CD8-positive, alpha-beta memory T cell (primary cell): ENCODE results near the gene AFAP1. TPM values are rescaled to one million over a fixed set of nuclear protein-coding genes. Genes with fewer than 3 reads are reported as not detected.

Source experiments
- CTCF ChIA-PET: fragments of 350-600 bp; sonication (Branson Sonifier 250); formaldehyde crosslinking; loops from one replicate; lab custom pipeline; 2021; ENCODE audit warnings: antibody characterized with exemption; lab: Charles Lee
- POLR2A ChIA-PET: fragments of 350-600 bp; sonication (Branson Sonifier 250); formaldehyde crosslinking; loops from one replicate; lab custom pipeline; 2021; ENCODE audit warnings: antibody characterized with exemption; lab: Charles Lee
- DNase-seq, 5 donors: peaks; one replicate each; pipeline versions ENCODE4 v3.0.0 to v3.0.0-alpha.2; 2020 to 2022; ENCODE audit warnings: mixed read lengths in 1 of 5
- H3K27ac ChIP-seq: one replicate; pipeline ENCODE4 v1.7.0; 2013; ENCODE audit warnings: low read depth, mild to moderate bottlenecking, low read length, moderate library complexity
- H3K27me3 ChIP-seq: 2 replicates; pipeline ENCODE4 v1.7.0; 2013; ENCODE audit warnings: low read length, mild to moderate bottlenecking; ENCODE audit not compliant: insufficient read depth, poor library complexity, severe bottlenecking
- H3K36me3 ChIP-seq: 2 replicates; pipeline ENCODE4 v1.7.0; 2013; ENCODE audit warnings: mild to moderate bottlenecking, low read length, moderate library complexity; ENCODE audit not compliant: insufficient read depth
- H3K4me1 ChIP-seq: 2 replicates; pipeline ENCODE4 v1.7.0; 2013; ENCODE audit warnings: mild to moderate bottlenecking, low read length, moderate library complexity; ENCODE audit not compliant: insufficient read depth
- H3K4me3 ChIP-seq: 2 replicates; pipeline ENCODE4 v1.7.0; 2013; ENCODE audit warnings: mild to moderate bottlenecking, low read length
- H3K9me3 ChIP-seq: 2 replicates; pipeline ENCODE4 v1.7.0; 2013; ENCODE audit warnings: mild to moderate bottlenecking, low read length
- H3K27ac Mint-ChIP-seq, 8 donors: one replicate each; pipeline ENCODE4 v1.8.0; 2020 to 2021; ENCODE audit warnings: mixed read lengths in 8 of 8, mild to moderate bottlenecking in 6 of 8, inconsistent platforms in 3 of 8, moderate library complexity in 3 of 8
- H3K27me3 Mint-ChIP-seq, 2 donors: one replicate each; pipeline ENCODE4 v1.8.0; 2020 to 2021; ENCODE audit warnings: mixed read lengths in 2 of 2, mild to moderate bottlenecking in 1 of 2, moderate library complexity in 1 of 2
- H3K36me3 Mint-ChIP-seq, 3 donors: one replicate each; pipeline ENCODE4 v1.8.0; 2020 to 2021; ENCODE audit warnings: mixed read lengths in 3 of 3, inconsistent platforms in 1 of 3, mild to moderate bottlenecking in 1 of 3
- H3K4me1 Mint-ChIP-seq, 3 donors: one replicate each; pipeline ENCODE4 v1.8.0; 2020 to 2021; ENCODE audit warnings: mixed read lengths in 3 of 3, inconsistent platforms in 1 of 3, mild to moderate bottlenecking in 1 of 3
- H3K4me3 Mint-ChIP-seq, 7 donors: one replicate each; pipeline ENCODE4 v1.8.0; 2020 to 2021; ENCODE audit warnings: mixed read lengths in 7 of 7, mild to moderate bottlenecking in 6 of 7, moderate library complexity in 4 of 7, inconsistent platforms in 2 of 7
- H3K9me3 Mint-ChIP-seq, 5 donors: one replicate each; pipeline ENCODE4 v1.8.0; 2020 to 2022; ENCODE audit warnings: mixed read lengths in 5 of 5, mild to moderate bottlenecking in 3 of 5, moderate library complexity in 2 of 5, inconsistent platforms in 1 of 5
- polyA plus RNA-seq: library from polyadenylated mRNA; unstranded; fragments of 300-500 nt; fragmentation: Illumina TruSeq; gene quantifications from one replicate; pipeline ENCODE4 v1.2.3, GENCODE V29; 2021
- total RNA-seq, 2 experiments: library from RNA; stranded (reverse); gene quantifications; one replicate each; pipeline ENCODE4 v1.2.3, GENCODE V29; 2021

The AFAP1 gene
- total and polyA plus RNA-seq, 3 experiments from 2014 or later, result 2.3 to 19.9 (median 18.4) TPM

DNA sequence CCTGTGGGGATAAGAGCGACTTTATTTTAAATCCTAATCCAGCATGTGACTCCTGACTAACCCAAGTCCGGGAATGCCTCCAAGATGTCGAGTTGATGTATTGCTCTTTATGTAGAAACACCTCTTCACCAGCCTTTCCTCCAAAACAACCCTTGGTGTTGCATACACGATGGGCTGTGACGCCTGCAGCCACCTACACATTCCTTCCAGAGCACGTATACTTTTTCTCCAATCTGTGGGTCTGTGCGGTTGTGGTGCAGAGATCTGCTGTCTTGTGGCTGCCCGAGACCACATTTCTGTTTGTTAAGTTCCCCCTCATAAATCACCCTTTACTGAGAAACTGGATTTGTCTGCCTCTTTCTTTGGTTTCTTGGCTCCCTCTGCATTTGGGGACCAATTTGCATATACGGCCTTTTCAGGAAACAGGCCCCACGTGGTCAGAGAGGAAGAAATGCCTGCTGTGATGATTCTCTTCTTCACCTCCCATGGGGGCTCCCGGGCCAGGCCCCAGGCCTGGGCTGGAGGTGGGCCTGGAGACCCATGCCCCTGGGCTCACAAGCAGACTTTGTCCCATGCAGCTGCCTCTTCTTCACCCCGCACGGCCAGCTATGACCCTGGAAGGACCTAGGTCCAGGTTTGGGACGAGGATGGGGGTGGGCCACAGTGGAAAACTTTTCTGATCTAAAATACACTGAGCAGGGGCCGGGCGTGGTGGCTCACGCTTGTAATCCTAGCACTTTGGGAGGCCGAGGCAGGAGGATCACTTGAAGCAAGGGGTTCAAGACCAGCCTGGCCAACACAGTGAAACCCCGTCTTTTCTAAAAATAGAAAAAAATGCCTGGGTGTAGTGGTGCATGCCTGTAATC is 21.4 kb upstream of the AFAP1 start:
- Mint-ChIP-seq H3K4me3 (peak overlapping the region in 5 of 7 donors; percentile 5 to 51 (median 48)), H3K9me3 (no peaks in the 10 kb centered on the region), H3K36me3 (no peaks in the 10 kb centered on the region), H3K27ac (peak overlapping the region in 6 of 8 donors; percentile 9 to 88 (median 70)), H3K4me1 (peaks cover 26 to 40% (median 37%) of the 10 kb centered on the region in 3 donors), H3K27me3 (peaks cover 1 to 3% of the 10 kb centered on the region in 2 donors)
- no peak overlapping the region for H3K4me3 ChIP-seq
- CTCF ChIA-PET, result interaction anchor here (0.8 to 1.2 kb wide), 2 partner anchors 156 to 159 kb away, joined by 3 read pairs; no protein-coding TSS in a partner anchor
- H3K27me3 ChIP-seq, result no peaks in the 10 kb centered on the region
- H3K4me1 ChIP-seq, result peaks cover 35% of the 10 kb centered on the region
- H3K36me3 ChIP-seq, result no peaks in the 10 kb centered on the region
- POLR2A ChIA-PET, result no interaction called here
- H3K9me3 ChIP-seq, result no peaks in the 10 kb centered on the region
- DNase-seq, result peak in 2 of 5 donors; percentile 35 to 41
- no peak overlapping the region for H3K27ac ChIP-seq

DNA sequence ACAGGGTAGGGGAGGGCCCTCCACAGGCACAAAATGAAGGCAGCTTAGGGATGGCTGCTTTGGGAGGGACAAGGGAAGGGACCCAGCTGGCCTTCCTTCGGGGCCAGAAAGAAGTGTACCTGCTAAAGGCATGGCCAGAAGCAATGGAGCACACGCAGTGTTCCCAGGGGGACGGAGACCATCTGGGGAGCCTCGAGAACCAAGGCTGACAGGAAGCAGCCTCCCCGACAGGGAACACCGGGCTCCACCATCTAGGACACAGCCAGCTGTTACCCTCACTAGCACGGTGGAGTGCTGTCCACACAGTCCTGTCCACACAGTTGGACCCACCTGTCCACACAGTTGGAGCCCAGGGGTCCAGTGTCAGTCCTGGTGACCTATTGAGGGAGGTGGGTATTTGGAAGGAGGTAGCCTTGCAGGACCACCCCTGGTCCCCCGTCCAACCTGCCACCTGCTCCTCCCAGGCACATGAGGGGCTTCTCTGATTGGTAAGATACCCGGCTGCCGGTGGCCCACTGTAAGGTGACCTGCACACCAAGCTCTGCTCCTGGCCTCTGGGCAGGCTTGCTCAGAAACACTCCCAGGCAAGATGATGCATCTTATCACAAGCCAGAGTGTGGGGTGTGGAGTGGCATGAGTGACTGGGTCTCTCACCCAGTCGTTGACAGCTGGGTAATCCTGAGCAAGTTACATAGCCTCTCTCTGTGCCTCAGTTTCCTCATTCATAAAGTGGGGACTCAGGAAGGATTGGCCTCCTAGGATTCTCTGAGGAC is 20.5 kb upstream of the AFAP1 start:
- peaks cover 1 to 3% of the 10 kb centered on the region in 2 donors for H3K27me3 Mint-ChIP-seq
- peaks cover 28% of the 10 kb centered on the region for H3K4me1 ChIP-seq
- H3K9me3 ChIP-seq, result no peaks in the 10 kb centered on the region
- no peak overlapping the region for H3K4me3 ChIP-seq
- H3K27ac Mint-ChIP-seq, result peak overlapping the region in 5 of 8 donors; percentile 9 to 88 (median 66)
- no peak for DNase-seq
- CTCF ChIA-PET, result interaction anchor here (0.7 to 1.2 kb wide), 2 partner anchors 155 to 156 kb away, joined by 3 to 4 read pairs; no protein-coding TSS in a partner anchor
- H3K36me3 ChIP-seq, result no peaks in the 10 kb centered on the region
- H3K36me3 Mint-ChIP-seq, result no peaks in the 10 kb centered on the region
- no peak overlapping the region for H3K27ac ChIP-seq
- no peaks in the 10 kb centered on the region for H3K27me3 ChIP-seq
- H3K4me3 Mint-ChIP-seq, result peak overlapping the region in 3 of 7 donors; percentile 48 to 51 (median 49)
- H3K4me1 Mint-ChIP-seq, result peaks cover 18 to 31% (median 29%) of the 10 kb centered on the region in 3 donors
- H3K9me3 Mint-ChIP-seq, result no peaks in the 10 kb centered on the region
- POLR2A ChIA-PET, result no interaction called here

DNA sequence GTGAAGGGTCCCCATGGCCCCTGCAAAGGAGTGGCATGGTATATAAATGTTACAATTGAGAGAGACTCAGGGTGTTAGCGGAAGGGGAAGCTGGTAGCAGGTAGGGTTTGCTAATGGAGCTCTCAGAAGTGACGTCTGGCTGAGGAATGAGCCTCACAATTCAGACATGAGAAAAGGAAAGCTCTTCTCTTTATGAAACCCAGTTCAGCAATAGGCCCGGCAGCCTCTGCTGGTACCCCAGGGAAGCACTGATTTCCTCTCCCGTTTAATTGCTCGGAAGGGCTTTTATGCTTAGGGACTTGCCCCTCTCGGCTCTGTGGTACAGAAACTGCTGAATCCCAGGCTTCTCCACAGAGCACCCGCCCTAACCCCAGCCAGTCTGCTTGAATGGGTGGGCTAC is 19.4 kb upstream of the AFAP1 start:
- Histone ChIP-seq H3K4me3 (no peak overlapping the region), H3K4me1 (peaks cover 17% of the 10 kb centered on the region), H3K27me3 (no peaks in the 10 kb centered on the region), H3K9me3 (no peaks in the 10 kb centered on the region), H3K36me3 (no peaks in the 10 kb centered on the region), H3K27ac (no peak overlapping the region)
- CTCF ChIA-PET, result interaction anchor here (0.7 kb wide), 1 partner anchor 155 kb away, joined by 4 read pairs; no protein-coding TSS in a partner anchor
- DNase-seq, result no peak
- Mint-ChIP-seq H3K9me3 (no peaks in the 10 kb centered on the region), H3K27ac (no peak overlapping the region), H3K4me1 (peaks cover 9 to 20% (median 18%) of the 10 kb centered on the region in 3 donors), H3K27me3 (peaks cover 1 to 3% of the 10 kb centered on the region in 2 donors), H3K4me3 (no peak overlapping the region), H3K36me3 (no peaks in the 10 kb centered on the region)
- POLR2A ChIA-PET, result no interaction called here

DNA sequence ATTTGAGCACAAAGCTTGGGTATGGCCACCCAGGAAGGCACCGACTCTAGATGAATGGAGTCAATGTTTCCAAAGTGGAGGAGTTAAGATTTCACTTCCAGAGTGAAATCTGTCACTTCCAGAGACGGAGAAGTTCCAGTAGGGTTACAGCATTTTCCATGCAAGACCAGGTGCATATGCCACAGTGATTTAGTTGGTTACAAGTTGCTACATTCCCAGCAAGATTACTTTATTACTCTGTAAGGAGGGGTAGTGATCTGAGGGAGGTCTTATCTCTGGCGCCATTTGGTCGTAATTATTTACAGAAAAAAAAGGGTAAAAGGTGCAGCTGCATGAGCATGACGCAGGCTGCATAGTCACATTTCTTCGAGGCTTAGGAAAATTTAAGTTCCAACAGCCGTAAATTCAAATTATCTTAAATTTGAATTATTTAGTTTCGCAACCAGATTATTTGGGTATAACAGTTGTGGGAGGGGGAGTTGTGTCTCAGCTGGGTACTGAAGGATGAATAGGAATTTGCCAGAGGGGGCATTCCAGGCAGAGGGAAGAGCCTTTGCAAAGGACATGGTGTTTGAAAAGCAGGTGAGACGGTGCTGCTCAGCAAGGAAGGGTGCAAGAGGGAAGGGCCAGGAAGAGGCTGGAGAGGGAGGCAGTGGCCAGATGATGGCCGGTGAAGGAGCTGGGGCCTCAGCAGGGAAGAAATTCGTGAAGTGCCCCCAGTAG is 17.4 kb upstream of the AFAP1 start:
- Histone ChIP-seq H3K4me3 (no peak overlapping the region), H3K27ac (no peak overlapping the region), H3K27me3 (no peaks in the 10 kb centered on the region), H3K4me1 (peaks cover 15% of the 10 kb centered on the region), H3K36me3 (no peaks in the 10 kb centered on the region), H3K9me3 (no peaks in the 10 kb centered on the region)
- Mint-ChIP-seq H3K36me3 (peaks cover 0 to 4% (median 0%) of the 10 kb centered on the region in 3 donors), H3K4me1 (peaks cover 6 to 10% (median 9%) of the 10 kb centered on the region in 3 donors), H3K9me3 (peaks cover 0 to 3% (median 2%) of the 10 kb centered on the region in 5 donors), H3K27me3 (peaks cover 3 to 6% of the 10 kb centered on the region in 2 donors), H3K4me3 (no peak overlapping the region), H3K27ac (no peak overlapping the region)
- no peak for DNase-seq
- ChIA-PET CTCF (interaction anchor here (1.2 kb wide), 1 partner anchor 31 kb away, joined by 5 read pairs; no protein-coding TSS in a partner anchor), POLR2A (no interaction called here)

DNA sequence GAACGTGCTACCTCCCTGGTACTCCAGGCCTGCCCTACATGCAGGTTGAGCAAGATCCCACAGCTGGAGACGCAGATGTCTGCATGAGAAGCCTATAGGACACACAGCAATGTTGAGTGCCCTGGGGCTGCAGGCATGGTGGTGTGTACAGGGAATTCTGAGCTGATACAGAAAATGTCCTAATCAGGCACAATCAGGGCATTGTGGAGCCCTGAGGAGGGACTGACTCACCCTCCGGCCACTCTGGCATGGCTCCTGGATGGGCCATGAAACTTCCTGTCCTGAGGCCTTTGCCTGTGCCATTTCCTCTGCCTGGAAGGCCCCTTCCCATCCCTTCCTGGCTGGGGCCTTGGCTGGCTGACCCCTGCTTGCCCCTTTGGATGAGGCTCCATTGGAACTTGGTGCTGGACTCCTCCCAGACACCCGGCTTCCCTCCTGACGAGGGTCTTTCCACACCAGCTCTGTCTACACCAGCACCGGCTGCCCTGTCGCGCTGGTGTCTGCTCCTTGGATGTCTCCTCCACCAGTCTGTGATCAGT is 16.7 kb upstream of the AFAP1 start:
- Histone ChIP-seq H3K36me3 (no peaks in the 10 kb centered on the region), H3K4me1 (peaks cover 14% of the 10 kb centered on the region), H3K27ac (no peak overlapping the region), H3K9me3 (no peaks in the 10 kb centered on the region), H3K4me3 (no peak overlapping the region), H3K27me3 (no peaks in the 10 kb centered on the region)
- CTCF ChIA-PET, result no interaction called here
- Mint-ChIP-seq H3K36me3 (peaks cover 0 to 7% (median 0%) of the 10 kb centered on the region in 3 donors), H3K27ac (no peak overlapping the region), H3K9me3 (peaks cover 0 to 4% (median 3%) of the 10 kb centered on the region in 5 donors), H3K4me1 (peaks cover 6 to 10% (median 9%) of the 10 kb centered on the region in 3 donors), H3K4me3 (no peak overlapping the region), H3K27me3 (peaks cover 6 to 8% of the 10 kb centered on the region in 2 donors)
- DNase-seq, result no peak
- POLR2A ChIA-PET, result no interaction called here

DNA sequence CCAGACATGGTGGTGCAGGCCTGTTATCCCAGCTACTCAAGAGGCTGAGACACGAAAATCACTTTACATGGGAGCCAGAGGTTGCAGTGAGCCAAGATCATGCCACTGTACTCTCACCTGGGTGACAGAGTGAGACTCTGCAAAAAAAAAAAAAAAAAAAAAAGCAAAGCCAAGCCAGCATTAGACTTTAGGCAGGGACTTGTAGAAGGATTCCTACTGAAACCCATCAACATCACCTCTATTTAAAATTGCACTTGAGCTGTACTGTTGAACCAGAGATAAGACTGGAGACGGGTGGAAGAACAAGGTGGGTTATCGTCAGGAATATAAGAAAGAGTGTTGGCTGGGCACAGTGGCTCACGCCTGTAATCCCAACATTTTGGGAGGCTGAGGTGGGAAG is 15.7 kb upstream of the AFAP1 start:
- no peak overlapping the region for H3K27ac ChIP-seq
- H3K9me3 ChIP-seq, result no peaks in the 10 kb centered on the region
- no peak overlapping the region for H3K4me3 ChIP-seq
- H3K27ac Mint-ChIP-seq, result peak overlapping the region in 1 of 8 donors; percentile 38
- peaks cover 4% of the 10 kb centered on the region for H3K4me1 ChIP-seq
- ChIA-PET POLR2A (no interaction called here), CTCF (no interaction called here)
- H3K27me3 ChIP-seq, result no peaks in the 10 kb centered on the region
- H3K27me3 Mint-ChIP-seq, result peaks cover 6 to 8% of the 10 kb centered on the region in 2 donors
- H3K36me3 Mint-ChIP-seq, result peaks cover 0 to 7% (median 0%) of the 10 kb centered on the region in 3 donors
- H3K4me3 Mint-ChIP-seq, result no peak overlapping the region
- H3K4me1 Mint-ChIP-seq, result peaks cover 0 to 2% (median under 1%) of the 10 kb centered on the region in 3 donors
- no peaks in the 10 kb centered on the region for H3K36me3 ChIP-seq
- no peak for DNase-seq
- peaks cover 0 to 7% (median 3%) of the 10 kb centered on the region in 5 donors for H3K9me3 Mint-ChIP-seq

DNA sequence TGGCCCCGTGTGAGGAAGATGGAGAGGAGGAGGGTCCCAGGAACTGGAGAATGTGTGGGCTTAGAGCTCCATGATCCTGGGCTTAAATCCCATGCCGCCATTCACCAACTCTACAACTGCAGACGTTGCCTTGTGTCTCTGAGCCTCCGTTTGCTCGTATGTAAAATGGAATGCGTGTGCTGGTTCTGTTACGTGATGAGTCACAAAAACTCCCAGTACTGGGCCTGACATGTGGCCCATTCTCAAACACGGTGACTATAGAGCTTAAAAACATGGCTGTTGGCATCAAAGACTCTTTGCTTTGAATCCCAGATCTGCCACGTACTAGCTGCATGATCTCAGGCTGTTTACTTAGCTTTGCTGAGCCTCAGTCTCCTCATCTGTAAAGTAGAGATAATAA is 13.0 kb upstream of the AFAP1 start:
- no peak overlapping the region for H3K4me3 Mint-ChIP-seq
- no peaks in the 10 kb centered on the region for H3K9me3 ChIP-seq
- DNase-seq, result no peak
- no peak overlapping the region for H3K4me3 ChIP-seq
- H3K27me3 ChIP-seq, result no peaks in the 10 kb centered on the region
- H3K9me3 Mint-ChIP-seq, result peaks cover 0 to 7% (median 3%) of the 10 kb centered on the region in 5 donors
- H3K36me3 Mint-ChIP-seq, result peaks cover 0 to 7% (median 0%) of the 10 kb centered on the region in 3 donors
- H3K4me1 Mint-ChIP-seq, result peaks cover 5 to 14% (median 9%) of the 10 kb centered on the region in 3 donors
- CTCF ChIA-PET, result interaction anchor here (0.8 to 1.7 kb wide), 3 partner anchors 13 to 148 kb away, joined by 3 to 6 read pairs (median 5); partner anchors contain the start of gene AFAP1
- no peaks in the 10 kb centered on the region for H3K4me1 ChIP-seq
- H3K27me3 Mint-ChIP-seq, result peaks cover 6 to 13% of the 10 kb centered on the region in 2 donors
- H3K27ac Mint-ChIP-seq, result peak overlapping the region in 1 of 8 donors; percentile 1
- H3K36me3 ChIP-seq, result no peaks in the 10 kb centered on the region
- POLR2A ChIA-PET, result no interaction called here
- H3K27ac ChIP-seq, result no peak overlapping the region
